HG02759 (cell line): ENCODE data around the gene RET.

Experiments
- ATAC-seq: cut with Tn5 transposase; IDR thresholded peaks from one replicate; pipeline ENCODE4 v1.9.1; 2021; ENCODE audit warnings: mild to moderate bottlenecking, moderate library complexity; ENCODE audit not compliant: unreplicated experiment

RET gene

DNA sequence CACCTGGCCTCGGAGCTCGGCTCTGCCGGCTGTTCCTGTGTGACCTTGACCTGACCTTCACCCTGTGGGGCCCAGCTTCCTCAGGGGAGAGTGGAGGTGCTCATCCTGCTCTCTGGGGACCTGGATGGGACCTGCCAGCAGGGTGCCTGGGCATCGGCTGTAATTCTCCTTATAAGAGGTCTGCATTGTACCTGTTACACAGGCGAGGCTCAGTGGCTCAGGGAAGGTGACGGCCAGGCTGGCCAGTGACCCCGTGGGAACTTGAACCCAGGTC is 29.0 kb downstream of the RET start:
- ATAC-seq, result no peak

DNA sequence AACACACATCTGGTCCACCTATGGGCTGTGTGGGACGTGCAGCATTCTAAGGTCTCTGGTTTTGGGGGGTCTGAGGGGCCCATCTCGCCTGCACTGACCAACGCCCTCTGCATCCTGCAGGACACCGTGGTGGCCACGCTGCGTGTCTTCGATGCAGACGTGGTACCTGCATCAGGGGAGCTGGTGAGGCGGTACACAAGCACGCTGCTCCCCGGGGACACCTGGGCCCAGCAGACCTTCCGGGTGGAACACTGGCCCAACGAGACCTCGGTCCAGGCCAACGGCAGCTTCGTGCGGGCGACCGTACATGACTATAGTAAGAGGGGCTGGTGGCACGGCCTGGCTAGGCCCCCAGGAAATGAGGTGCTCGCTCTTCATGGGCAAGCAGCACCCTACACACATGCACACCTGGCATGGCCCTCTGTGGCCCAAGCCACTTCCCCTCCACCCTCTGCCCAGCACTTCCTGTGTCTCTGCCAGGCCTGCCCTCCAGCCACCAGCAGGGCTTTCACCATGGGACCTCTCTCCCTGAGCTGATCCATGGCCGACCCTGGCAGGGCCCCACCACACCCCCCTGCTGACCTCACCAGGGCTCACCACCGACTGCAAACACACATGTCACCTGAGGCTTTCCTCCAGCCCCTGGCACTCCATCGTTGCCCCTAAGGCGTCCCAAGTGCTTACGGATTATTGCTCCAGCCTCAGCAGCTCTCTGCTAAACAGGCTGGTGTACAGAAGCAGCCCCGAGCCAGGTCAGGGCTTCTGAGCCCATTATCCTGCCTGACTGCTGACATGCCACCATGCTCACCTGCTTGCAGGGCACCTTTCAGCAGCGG is 29.6 kb downstream of the RET start:
- no peak for ATAC-seq

DNA sequence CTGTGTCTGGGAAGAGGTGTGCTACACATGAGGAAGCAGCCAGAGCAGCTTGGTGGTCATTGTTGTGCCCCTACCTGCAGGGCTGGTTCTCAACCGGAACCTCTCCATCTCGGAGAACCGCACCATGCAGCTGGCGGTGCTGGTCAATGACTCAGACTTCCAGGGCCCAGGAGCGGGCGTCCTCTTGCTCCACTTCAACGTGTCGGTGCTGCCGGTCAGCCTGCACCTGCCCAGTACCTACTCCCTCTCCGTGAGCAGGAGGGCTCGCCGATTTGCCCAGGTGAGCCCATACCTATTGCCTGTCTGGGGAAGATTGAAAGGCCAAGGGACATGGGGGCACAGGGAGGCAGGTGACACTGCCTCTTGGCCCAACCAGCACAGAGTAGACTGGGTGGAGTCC is 32.1 kb downstream of the RET start:
- ATAC-seq, result no peak

DNA sequence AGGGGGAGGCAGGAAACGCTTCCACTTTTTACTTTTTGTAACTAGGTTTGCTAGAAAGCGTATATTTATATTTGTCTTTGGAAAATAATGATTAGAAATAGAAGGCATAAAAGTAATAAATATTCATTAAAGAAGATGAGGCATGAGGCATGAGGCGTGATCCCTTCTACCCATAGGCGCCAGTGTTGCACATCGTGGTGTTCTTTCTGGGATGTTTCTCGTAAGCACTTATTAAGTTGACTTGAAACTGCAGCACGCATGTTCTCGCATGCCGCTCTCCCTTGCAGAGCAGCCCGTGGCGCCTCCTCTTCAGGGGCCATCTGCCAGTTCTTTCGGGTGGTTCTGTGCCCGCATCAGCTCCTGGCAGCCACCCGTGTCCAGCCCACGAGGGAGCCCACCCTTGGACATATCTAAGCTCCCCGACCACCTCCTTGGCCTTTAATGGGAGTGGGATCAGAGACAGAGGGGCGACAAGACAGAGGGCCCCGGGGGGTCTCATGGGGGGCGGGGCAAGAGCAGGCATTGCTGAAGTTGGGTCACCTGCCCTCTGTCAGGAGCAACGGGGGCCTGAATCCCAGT is 32.9 kb downstream of the RET start:
- no peak for ATAC-seq

DNA sequence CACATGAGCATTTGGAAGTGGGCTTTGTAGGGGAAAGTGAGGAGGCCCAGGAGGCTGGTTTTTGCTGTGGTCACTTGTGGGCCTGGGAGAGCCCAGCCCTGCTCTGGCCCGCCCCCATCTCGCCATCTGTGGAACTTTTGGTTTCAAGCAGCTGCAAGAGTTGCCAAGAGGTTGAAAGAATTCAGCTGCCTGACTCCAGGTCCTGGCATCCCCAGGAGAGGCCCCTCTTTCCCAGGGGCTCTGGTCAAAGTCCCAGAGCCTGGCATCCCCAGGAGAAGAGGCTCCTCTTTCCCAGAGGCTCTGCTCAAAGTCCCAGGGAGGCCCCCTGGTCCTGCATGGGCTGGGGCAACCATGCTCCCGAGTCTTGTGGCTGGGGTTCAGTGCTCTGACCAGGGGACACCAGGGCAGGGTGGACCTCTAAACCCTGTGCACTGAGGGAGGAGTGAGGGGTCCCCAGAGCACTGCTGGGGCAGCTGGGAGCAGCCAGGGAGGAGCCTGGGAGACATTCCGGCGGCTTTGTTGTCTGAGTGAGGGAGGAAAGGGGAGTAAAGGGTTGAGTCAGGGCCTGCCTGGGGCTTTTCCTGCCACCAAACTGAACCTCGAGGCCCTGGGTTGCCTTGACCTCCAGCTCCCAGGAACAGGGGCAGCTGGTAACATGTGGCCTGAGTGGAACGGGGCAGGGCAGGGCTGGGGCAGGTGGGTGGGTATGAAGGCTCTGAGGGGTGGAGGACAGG is 33.6 kb downstream of the RET start:
- peak; percentile 66 for ATAC-seq

DNA sequence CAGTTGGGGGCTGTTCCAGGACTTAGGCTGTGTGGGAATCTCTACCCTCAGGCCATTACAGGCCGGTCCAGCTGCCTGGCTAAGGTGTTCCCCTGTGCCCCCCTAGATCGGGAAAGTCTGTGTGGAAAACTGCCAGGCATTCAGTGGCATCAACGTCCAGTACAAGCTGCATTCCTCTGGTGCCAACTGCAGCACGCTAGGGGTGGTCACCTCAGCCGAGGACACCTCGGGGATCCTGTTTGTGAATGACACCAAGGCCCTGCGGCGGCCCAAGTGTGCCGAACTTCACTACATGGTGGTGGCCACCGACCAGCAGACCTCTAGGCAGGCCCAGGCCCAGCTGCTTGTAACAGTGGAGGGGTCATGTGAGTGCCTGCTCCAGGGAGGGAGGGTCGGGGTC is 34.2 kb downstream of the RET start:
- no peak for ATAC-seq

DNA sequence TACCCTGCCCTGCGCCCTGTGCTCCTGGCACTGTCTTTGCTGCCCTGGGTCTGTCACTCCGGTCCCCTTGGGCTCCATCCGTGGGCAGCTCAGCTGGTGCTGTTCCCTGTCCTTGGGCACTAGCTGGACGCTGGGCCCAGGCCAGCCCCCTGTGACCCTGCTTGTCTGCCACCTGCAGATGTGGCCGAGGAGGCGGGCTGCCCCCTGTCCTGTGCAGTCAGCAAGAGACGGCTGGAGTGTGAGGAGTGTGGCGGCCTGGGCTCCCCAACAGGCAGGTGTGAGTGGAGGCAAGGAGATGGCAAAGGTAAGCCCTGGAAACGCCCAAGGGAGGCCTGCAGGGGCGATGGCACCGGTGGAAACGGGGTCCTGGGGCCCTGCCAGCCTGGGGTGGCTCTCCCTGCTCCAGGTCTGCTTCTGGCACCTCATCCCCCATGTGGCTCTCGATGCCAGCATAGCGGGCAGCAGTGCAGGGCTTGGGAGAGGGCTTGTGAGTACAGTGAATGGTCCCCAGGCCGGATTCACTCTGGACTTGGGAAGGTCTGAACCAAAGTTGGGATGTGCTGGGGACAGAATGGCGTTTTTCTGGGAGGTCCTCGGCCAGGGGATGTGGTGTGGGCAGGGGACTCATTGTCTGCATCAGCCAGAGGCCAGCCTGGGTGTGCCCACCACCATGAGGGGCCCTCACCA is 35.2 kb downstream of the RET start:
- ATAC-seq, result no peak

DNA sequence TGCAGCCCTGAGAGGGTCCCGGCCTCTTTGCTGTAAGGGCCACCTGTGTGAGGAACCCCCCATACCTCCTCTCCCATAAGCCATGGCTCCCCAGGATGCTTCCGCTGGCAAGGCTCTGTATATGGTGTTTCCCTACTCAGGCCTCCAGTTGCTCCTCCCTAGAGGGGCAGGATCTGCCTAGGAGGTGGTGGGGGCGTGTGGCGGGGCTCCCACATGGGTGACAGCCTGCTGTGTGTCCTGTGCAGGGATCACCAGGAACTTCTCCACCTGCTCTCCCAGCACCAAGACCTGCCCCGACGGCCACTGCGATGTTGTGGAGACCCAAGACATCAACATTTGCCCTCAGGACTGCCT is 35.7 kb downstream of the RET start:
- no peak for ATAC-seq

DNA sequence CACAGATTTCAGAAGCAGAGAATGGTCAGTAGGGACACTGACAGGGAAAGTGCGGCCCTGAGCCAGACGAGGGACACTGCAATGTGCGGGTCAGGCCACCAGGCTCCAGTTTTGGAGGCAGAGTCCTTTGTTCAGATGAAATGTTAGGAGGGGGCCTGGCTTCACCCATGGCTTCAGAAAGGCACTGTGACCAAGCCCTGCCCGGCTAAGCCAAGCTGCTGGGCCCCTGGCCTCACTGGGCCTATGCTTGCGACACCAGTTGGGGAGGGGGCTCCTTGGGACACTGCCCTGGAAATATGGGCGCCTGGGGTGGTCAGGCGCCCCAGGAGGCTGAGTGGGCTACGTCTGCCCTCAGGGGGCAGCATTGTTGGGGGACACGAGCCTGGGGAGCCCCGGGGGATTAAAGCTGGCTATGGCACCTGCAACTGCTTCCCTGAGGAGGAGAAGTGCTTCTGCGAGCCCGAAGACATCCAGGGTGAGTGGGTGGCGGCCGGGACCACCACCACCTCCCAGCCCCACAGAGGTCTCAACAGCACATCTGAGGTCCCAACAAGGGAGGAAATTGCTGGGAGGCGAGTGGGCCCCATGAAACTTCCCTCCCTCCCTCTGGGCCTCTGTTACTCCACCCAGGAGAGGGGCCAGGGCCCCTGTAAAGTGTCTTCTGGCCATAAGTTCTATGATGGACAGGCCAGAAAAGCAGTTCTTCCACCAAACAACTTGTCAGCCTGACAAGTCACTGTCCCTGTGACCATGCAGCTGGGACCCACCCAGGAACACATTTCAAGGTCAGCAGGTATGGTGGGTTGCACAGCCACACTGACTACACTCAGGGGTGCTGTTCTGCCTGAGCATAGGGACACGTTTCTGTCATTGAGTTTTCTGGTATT is 36.6 kb downstream of the RET start:
- ATAC-seq, result no peak

DNA sequence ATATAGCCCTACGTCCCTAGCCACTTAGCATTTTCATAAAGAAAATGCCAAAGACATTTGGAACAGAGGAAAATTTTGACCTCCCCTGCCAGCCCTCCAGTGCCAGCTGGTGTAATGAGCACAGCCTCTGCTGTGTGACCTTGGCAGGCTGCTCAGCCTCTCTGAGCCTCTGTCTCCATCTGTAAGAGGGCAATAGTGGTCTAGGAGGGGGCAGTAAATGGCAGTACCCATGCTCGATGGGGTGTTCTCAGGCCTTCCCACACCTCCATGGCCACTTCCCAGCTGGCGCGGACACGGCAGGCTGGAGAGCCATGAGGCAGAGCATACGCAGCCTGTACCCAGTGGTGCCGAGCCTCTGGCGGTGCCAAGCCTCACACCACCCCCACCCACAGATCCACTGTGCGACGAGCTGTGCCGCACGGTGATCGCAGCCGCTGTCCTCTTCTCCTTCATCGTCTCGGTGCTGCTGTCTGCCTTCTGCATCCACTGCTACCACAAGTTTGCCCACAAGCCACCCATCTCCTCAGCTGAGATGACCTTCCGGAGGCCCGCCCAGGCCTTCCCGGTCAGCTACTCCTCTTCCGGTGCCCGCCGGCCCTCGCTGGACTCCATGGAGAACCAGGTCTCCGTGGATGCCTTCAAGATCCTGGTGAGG is 37.3 kb downstream of the RET start:
- ATAC-seq, result no peak

DNA sequence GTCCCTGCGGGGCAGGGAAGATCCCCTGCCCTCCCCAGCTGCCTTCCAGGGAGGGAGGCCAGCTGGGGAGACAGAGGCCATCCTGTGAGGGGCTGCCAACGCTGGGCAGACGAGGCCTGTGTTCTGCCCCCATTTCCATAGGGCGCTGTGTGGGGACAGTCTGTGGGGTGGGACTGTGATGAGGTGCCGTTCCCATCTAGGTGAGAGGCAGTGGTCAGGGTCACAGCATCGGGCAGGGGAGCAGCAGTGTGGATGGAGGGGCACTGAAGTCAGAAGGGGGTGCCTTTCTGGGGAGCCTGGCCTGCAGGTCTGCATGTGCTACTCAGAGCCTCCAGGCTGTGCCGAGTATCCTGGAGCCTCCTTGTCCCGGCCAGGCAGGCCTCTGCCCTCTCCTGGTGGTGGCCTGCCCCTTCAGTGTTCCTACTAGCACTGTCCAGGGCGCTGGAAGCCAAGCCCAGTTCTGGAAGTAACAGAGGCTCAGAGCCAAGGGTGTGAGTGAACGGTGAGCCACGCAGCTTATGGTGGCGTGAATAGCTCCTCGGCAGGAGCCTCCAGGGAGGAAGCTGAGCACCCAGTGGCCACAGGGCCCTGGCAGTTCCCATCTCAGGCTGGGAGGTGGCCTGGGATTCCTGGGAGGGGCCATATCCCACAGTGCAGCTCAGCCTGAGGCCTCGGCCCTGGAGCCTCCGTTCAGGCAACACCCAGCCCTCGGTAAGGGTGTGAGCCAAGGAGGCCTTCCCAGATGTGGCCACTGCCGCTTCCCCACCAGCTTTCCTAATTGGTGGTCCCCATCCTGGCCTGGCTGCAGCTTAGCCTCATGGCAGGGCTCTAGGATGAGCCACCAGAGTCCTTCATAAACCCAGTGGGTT is 38.1 kb downstream of the RET start:
- no peak for ATAC-seq

DNA sequence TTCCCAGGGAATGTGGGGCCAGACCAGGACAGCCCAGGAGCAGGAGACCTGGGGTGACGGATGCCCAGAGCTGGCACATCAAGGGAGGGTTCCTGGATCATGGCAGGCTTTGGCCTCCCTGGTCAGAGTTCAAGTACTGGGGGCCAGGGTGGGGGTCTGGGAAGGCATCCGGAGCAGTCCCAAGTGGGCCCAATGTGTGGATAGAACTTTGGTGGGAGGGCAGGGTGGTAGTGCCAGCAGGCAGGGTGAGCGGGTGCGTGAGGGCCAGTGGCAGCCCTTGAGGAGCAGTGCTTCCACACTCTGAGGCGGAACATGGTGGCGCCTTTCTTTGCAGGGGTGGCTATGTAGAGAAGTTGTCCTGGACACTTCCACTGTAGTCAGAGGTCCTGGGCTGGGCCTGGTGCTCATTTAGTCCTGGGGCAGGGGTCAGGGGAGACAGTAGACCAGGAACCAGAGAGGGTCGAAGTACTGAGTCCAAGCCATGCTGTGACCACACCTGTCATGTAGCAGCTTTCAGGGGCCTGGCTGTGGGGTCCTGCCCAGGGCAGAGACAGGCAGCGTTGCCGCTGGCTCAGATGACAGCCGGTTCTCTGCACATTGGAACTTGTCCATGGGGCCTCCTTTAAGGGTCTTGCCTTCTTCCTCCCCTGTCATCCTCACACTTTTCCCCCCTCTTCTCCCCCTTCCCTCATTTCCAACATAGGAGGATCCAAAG is 39.2 kb downstream of the RET start:
- ATAC-seq, result no peak

DNA sequence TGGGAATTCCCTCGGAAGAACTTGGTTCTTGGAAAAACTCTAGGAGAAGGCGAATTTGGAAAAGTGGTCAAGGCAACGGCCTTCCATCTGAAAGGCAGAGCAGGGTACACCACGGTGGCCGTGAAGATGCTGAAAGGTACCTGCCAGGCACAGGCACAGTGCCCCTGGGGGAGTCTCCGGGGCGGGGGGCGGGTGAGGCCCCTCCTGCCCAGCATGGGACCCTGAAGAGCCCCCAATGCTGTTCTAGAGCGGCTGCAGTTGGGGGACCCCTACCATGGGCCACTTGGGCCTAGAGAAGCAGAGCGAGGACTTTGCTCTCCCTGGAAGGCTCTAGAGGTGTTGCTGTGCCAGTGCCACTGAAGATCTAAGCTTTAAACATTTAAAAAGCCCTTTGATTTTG is 39.7 kb downstream of the RET start:
- no peak for ATAC-seq

DNA sequence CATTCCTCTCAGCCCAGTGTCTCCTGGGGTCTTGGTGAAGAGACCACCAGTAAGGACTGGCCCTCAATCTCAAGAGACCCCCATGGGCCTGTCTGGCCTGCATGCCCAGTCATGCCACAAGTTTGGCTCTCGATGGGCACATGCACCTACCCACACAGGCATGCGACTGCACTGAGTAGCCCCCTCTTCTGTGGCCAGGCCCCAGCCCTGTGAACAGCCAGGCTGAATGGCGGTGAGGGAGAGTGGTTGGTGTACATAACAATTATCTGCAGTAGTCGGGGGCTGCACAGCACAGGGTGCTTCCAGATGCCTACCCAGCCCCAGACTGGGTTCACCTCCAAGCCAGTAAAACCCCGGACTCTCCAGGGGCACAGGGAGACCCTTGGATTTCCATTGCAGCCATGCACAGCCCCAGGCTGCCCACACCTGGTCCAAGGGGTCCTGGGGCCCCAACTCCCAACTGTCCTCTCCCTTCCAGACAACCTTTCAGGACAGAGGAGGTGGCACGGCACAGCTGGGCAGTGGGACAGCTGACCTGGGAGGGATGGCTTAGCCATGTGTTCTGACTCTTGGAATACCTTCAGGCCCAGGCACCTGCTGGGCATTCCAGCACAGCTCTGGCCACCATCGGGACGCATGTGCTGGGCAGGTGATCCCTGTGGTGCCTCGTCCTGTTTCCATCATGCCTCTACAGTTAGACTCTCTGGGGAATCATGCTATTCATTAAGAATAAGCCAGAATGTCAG is 40.3 kb downstream of the RET start:
- ATAC-seq, result no peak

DNA sequence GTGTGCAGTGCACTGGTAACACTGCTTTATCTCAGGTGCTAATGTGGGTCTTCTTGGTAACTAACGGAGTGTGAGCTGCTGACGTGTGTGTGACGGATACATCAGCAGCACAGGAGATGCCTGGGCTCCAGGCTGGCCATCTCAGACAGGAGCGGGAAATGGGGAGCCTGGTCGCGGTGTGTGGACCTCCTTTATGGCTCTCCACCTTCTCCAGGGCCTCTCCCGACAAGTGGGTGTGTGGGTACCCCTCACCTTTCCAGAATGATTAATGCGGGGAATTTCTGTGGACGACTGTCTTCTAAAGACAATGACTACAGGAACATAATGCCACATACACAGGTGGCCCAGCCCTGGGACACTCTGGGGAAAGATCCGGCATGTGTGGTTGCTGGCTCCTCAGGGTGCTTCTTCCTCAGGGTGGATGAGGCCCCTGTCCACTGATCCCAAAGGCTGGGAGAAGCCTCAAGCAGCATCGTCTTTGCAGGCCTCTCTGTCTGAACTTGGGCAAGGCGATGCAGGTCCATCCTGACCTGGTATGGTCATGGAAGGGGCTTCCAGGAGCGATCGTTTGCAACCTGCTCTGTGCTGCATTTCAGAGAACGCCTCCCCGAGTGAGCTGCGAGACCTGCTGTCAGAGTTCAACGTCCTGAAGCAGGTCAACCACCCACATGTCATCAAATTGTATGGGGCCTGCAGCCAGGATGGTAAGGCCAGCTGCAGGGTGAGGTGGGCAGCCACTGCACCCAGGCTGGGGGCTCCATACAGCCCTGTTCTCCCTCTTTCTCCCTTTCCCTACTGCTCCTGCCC is 41.1 kb downstream of the RET start:
- ATAC-seq, result no peak

DNA sequence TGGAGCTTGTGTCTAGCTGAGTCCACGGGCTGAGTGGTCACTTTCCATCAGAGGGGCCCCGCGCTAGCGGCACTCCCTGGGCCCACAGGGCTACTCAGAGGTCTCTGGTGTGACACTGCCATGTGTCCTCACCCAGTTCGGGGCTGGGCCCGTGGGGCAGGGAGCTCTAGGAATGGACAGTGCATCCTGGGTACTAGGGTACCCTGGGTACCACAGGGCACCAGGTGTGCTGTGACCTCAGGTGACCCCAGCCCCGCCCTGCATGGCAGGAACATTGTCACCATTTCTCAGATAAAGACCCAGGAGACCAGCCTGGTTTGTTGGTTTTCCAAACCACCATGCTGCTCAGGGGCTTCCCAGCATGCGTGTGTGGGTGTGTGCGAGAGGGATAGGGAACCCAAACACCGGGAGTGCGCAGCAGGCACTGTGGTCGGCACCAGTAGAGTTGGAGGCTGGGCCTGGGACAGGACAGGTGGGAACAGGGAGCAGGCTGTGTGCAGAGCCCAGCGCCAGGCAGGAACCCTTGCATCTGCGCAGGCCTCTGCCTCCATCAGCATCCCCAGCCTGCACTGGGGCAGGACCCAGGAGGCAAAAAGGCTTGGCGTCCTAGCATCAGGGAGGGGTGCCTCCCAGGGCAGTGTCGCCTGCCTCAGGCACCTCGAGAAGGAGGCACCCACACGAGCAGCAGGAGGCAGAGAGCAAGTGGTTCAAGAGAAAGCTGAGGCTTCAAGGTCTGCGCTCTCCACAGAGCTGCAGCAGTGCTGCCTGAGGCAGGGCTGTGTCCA is 42.0 kb downstream of the RET start:
- no peak for ATAC-seq
